ENCODE data around the gene RGL4. TPM values are rescaled to one million over a fixed set of nuclear protein-coding genes. Genes with fewer than 3 reads are reported as not detected.
A peak's percentile ranks its signal among the peaks of the same experiment; 100 is the strongest.
"Not testable (repeated sequence)": the region's sequence is repeated elsewhere in the genome, so short reads cannot be mapped to it uniquely, and the experiment has no call there.

RGL4 gene, protein sequence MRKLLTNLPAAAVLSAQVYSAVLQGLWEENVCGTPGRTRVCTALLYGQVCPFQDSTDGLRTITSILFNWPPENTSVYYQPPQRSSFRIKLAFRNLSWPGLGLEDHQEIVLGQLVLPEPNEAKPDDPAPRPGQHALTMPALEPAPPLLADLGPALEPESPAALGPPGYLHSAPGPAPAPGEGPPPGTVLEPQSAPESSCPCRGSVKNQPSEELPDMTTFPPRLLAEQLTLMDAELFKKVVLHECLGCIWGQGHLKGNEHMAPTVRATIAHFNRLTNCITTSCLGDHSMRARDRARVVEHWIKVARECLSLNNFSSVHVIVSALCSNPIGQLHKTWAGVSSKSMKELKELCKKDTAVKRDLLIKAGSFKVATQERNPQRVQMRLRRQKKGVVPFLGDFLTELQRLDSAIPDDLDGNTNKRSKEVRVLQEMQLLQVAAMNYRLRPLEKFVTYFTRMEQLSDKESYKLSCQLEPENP
- 1.2 TPM for total RNA-seq
- long read RNA-seq = 0 reads

- TF ChIP-seq, protein P1, sequence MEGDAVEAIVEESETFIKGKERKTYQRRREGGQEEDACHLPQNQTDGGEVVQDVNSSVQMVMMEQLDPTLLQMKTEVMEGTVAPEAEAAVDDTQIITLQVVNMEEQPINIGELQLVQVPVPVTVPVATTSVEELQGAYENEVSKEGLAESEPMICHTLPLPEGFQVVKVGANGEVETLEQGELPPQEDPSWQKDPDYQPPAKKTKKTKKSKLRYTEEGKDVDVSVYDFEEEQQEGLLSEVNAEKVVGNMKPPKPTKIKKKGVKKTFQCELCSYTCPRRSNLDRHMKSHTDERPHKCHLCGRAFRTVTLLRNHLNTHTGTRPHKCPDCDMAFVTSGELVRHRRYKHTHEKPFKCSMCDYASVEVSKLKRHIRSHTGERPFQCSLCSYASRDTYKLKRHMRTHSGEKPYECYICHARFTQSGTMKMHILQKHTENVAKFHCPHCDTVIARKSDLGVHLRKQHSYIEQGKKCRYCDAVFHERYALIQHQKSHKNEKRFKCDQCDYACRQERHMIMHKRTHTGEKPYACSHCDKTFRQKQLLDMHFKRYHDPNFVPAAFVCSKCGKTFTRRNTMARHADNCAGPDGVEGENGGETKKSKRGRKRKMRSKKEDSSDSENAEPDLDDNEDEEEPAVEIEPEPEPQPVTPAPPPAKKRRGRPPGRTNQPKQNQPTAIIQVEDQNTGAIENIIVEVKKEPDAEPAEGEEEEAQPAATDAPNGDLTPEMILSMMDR (IDR thresholded peaks at IDR 0.05) = no peak
- intact Hi-C loops (cut with DNase I) = no loop called here
Measured at GRCh38 chr22:23690713-23691112, at the start of gene RGL4. Gene RGL4 (plus strand): TSS chr22:23691013. CDS start chr22:23692031, 1,018 bp downstream.

GRCh38 chr22:23646526-23646925 is 44.3 kb upstream of the RGL4 start:
- H3K9me3 ChIP-seq; ATAC-seq; DNase-seq; intact Hi-C loops (cut with DNase I); H3K27me3 ChIP-seq; H3K4me1 ChIP-seq; H3K36me3 ChIP-seq; H3K4me3 ChIP-seq; H3K27ac ChIP-seq: not testable (repeated sequence)

More at GRCh38 chr22:23690713-23691112, at the start of gene RGL4:
- H3K36me3 ChIP-seq = peaks cover 24% of the 10 kb centered on the region
- H3K4me3 ChIP-seq = no peak within 1 kb of the TSS
- no peak within 1 kb of the TSS for H3K27ac ChIP-seq
- H3K4me1 ChIP-seq = no peaks in the 10 kb centered on the region
- DNase-seq = no peak
- ATAC-seq = no peak
- no peaks in the 10 kb centered on the region for H3K9me3 ChIP-seq
- no peaks in the 10 kb centered on the region for H3K27me3 ChIP-seq

DNA sequence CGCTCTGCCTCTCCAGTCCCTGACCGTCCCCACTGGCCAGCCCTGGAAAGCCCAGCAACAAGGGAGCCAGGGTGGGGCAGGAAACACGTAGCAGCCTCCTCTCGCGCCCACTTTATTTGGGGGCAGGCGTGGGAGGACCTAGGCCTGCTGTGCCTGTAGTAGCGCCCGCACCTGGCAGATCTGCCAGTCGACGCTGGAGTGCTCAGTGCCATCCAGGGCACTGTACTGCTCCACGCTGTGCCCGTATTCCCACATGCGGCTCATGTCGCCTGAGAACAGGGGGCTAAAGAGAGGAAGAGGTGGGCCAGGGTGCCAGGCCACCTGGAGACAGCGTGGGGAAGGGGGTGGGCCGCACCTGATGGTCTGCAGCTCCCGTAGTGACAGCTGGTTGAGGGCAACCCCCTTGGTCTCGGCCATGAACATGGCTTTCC is 41.7 kb upstream of the RGL4 start:
- Histone ChIP-seq H3K36me3 (no peaks in the 10 kb centered on the region), H3K27ac (no peak overlapping the region), H3K9me3 (no peaks in the 10 kb centered on the region), H3K27me3 (no peaks in the 10 kb centered on the region), H3K4me3 (no peak overlapping the region), H3K4me1 (no peaks in the 10 kb centered on the region)
- DNase-seq (peak; percentile 50), ATAC-seq (peak; percentile 33)
- intact Hi-C loops (cut with DNase I) = no loop called here
- TF ChIP-seq, protein P1 (IDR thresholded peaks at IDR 0.05) = no peak

DNA sequence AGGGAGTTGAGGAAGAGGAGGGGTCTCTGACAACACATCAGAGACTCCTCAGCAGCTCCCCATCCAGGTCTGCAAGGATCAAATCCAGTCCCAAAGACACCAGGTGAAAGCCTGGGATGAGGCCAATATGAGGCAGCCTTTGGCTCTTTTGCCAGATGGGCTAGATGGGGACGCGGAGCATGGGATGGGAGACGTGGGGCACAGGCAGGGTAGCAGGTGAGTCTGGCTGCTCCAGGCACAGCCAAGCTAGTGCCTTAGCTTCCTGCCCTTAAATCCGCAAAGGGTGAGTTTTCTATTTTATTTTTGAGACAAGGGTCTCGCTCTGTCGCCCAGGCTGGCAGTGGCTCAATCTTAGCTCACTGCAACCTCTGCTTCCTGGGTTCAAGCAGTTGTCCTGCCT is 39.1 kb upstream of the RGL4 start:
- Histone ChIP-seq H3K4me1 (no peaks in the 10 kb centered on the region), H3K36me3 (no peaks in the 10 kb centered on the region), H3K27me3 (no peaks in the 10 kb centered on the region), H3K9me3 (no peaks in the 10 kb centered on the region), H3K4me3 (no peak overlapping the region), H3K27ac (no peak overlapping the region)
- intact Hi-C loops (cut with DNase I) = no loop called here
- ATAC-seq (no peak), DNase-seq (no peak)
- TF ChIP-seq, protein P1 (IDR thresholded peaks at IDR 0.05) = no peak

GRCh38 chr22:23652286-23652685 is 38.5 kb upstream of the RGL4 start:
- Histone ChIP-seq H3K4me3 (no peak overlapping the region), H3K27ac (no peak overlapping the region), H3K4me1 (no peaks in the 10 kb centered on the region), H3K27me3 (no peaks in the 10 kb centered on the region), H3K36me3 (peaks cover 1% of the 10 kb centered on the region), H3K9me3 (no peaks in the 10 kb centered on the region)
- TF ChIP-seq, protein P1 (IDR thresholded peaks at IDR 0.05) = no peak
- no peak for ATAC-seq
- no peak for DNase-seq
- intact Hi-C loops (cut with DNase I) = no loop called here

DNA sequence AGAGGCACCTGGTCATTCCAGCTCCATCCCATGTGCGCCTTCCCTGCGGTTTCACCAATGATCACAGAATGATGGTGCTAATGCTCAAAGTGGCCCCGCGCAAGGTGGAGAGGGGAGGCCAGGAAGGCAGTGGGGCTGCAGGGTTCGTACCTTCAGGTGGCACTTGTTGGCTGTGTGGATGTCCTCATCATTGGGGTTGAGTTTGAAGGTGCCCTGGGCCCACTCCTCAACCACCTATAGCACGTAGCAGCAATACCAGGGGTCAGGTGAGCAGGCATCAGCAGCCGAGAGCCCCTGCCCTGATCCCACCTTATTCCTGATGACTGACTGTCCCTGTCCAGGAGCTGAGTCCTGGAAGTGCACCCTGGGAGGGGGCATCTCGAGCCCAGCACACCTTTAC is 38.1 kb upstream of the RGL4 start:
- Histone ChIP-seq H3K9me3 (no peaks in the 10 kb centered on the region), H3K36me3 (peaks cover 3% of the 10 kb centered on the region), H3K4me3 (no peak overlapping the region), H3K27me3 (no peaks in the 10 kb centered on the region), H3K27ac (no peak overlapping the region), H3K4me1 (no peaks in the 10 kb centered on the region)
- ATAC-seq (no peak), DNase-seq (no peak)
- TF ChIP-seq, protein P1 (IDR thresholded peaks at IDR 0.05) = no peak
- intact Hi-C loops (cut with DNase I) = no loop called here
